ENCODE data around the gene XRRA1. TPM values are rescaled to one million over a fixed set of nuclear protein-coding genes. Genes with fewer than 3 reads are reported as not detected.

XRRA1 gene
- total RNA-seq, 1 experiment from 2014 or later = 23.5 TPM

DNA sequence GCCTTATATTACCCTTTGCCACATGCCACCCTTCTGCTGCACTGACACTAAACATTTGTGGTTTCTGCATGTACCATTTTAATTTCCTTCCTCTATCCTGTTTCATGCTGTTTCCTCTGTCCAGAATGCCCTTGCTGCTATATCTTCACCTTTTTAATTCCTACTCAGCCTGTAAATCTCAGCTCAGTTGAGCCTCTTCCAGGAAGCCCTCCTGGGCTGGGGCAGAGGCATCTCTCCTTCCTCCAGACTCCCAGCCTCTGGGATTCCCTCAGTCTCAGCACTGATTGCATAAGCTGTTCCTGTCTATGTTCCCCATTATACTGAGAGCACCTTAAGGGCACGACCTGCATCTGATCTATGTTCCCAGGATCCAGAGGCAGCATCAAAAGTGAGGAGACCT lies 101.5 kb downstream of the XRRA1 start:
- TF ChIP-seq EZH2 (IDR thresholded peaks at IDR 0.05; ENCODE audit: low read length, unreplicated experiment) (no peak), EZH2phosphoT487 (IDR thresholded peaks at IDR 0.05; ENCODE audit: borderline replicate concordance, low read length) (no peak), CTCF (conservative IDR thresholded peaks at IDR 0.05; ENCODE audit: low read depth, low read length) (no peak)

GRCh38 chr11:74846770-74847169 lies 102.1 kb downstream of the XRRA1 start:
- Histone ChIP-seq H3K9ac (ENCODE audit: low read length) (no peak overlapping the region), H3K9me2 (replicated peaks; ENCODE audit: low read length) (no peaks in the 10 kb centered on the region), H3K4me1 (ENCODE audit: insufficient read depth, low read length) (peaks cover 18% of the 10 kb centered on the region), H3K27me3 (ENCODE audit: low read length) (no peaks in the 10 kb centered on the region), H3F3A (ENCODE audit: low read length, unreplicated experiment) (no peaks in the 10 kb centered on the region), H3K36me3 (ENCODE audit: low read depth, low read length) (peaks cover 36% of the 10 kb centered on the region), H3K27ac (ENCODE audit: low read length) (no peak overlapping the region), H4K20me1 (ENCODE audit: low read length) (no peaks in the 10 kb centered on the region), H2AFZ (ENCODE audit: low read length) (no peak overlapping the region), H3K4me2 (ENCODE audit: low read length) (no peak overlapping the region), H3K4me3 (ENCODE audit: low read length) (no peak overlapping the region), H3K9me3 (ENCODE audit: low read length) (no peaks in the 10 kb centered on the region), H3K79me2 (ENCODE audit: low read length) (no peaks in the 10 kb centered on the region)
- intact Hi-C loops (cut with micrococcal nuclease) = no loop called here
- ChIA-PET CTCF (no interaction called here), POLR2A (ENCODE audit: unreplicated experiment) (no interaction called here)
- DNase-seq (peak; percentile 43), ATAC-seq (no peak)
- TF ChIP-seq CTCF (conservative IDR thresholded peaks at IDR 0.05; ENCODE audit: low read depth, low read length) (no peak), EZH2phosphoT487 (IDR thresholded peaks at IDR 0.05; ENCODE audit: borderline replicate concordance, low read length) (no peak), EZH2 (IDR thresholded peaks at IDR 0.05; ENCODE audit: low read length, unreplicated experiment) (no peak)
- BruUV-seq (replicated peaks) = no TSS peak

More for the DNA sequence above, 101.5 kb downstream of the XRRA1 start:
- DNase-seq = no peak
- ChIA-PET CTCF (no interaction called here), POLR2A (ENCODE audit: unreplicated experiment) (no interaction called here)
- BruUV-seq (replicated peaks) = no TSS peak
- Histone ChIP-seq H3F3A (ENCODE audit: low read length, unreplicated experiment) (no peaks in the 10 kb centered on the region), H3K9ac (ENCODE audit: low read length) (no peak overlapping the region), H3K27ac (ENCODE audit: low read length) (no peak overlapping the region), H3K4me3 (ENCODE audit: low read length) (no peak overlapping the region), H2AFZ (ENCODE audit: low read length) (no peak overlapping the region), H3K9me3 (ENCODE audit: low read length) (no peaks in the 10 kb centered on the region), H3K4me1 (ENCODE audit: insufficient read depth, low read length) (peaks cover 18% of the 10 kb centered on the region), H3K79me2 (ENCODE audit: low read length) (no peaks in the 10 kb centered on the region), H3K4me2 (ENCODE audit: low read length) (no peak overlapping the region), H3K9me2 (replicated peaks; ENCODE audit: low read length) (no peaks in the 10 kb centered on the region), H4K20me1 (ENCODE audit: low read length) (no peaks in the 10 kb centered on the region), H3K36me3 (ENCODE audit: low read depth, low read length) (peaks cover 38% of the 10 kb centered on the region), H3K27me3 (ENCODE audit: low read length) (no peaks in the 10 kb centered on the region)
- intact Hi-C loops (cut with micrococcal nuclease) = no loop called here
- ATAC-seq = no peak

- CTCF ChIA-PET = no interaction called here
- H3K9me3 ChIP-seq (ENCODE audit: low read length) = no peaks in the 10 kb centered on the region
- intact Hi-C loops (cut with micrococcal nuclease) = no loop called here
- H3K4me1 ChIP-seq (ENCODE audit: insufficient read depth, low read length) = peaks cover 18% of the 10 kb centered on the region
- DNase-seq (no peak), ATAC-seq (no peak)
- no peaks in the 10 kb centered on the region for H4K20me1 ChIP-seq (ENCODE audit: low read length)
- no peak overlapping the region for H3K9ac ChIP-seq (ENCODE audit: low read length)
- no TSS peak for BruUV-seq (replicated peaks)
- H3K27me3 ChIP-seq (ENCODE audit: low read length) = no peaks in the 10 kb centered on the region
- H3K9me2 ChIP-seq (replicated peaks; ENCODE audit: low read length) = no peaks in the 10 kb centered on the region
- no peak overlapping the region for H3K4me2 ChIP-seq (ENCODE audit: low read length)
- no peaks in the 10 kb centered on the region for H3K79me2 ChIP-seq (ENCODE audit: low read length)
- H3K4me3 ChIP-seq (ENCODE audit: low read length) = no peak overlapping the region
- POLR2A ChIA-PET (ENCODE audit: unreplicated experiment) = no interaction called here
- no peaks in the 10 kb centered on the region for H3F3A ChIP-seq (ENCODE audit: low read length, unreplicated experiment)
- TF ChIP-seq EZH2phosphoT487 (IDR thresholded peaks at IDR 0.05; ENCODE audit: borderline replicate concordance, low read length) (no peak), EZH2 (IDR thresholded peaks at IDR 0.05; ENCODE audit: low read length, unreplicated experiment) (no peak), CTCF (conservative IDR thresholded peaks at IDR 0.05; ENCODE audit: low read depth, low read length) (no peak)
- H3K36me3 ChIP-seq (ENCODE audit: low read depth, low read length) = peaks cover 31% of the 10 kb centered on the region
- no peak overlapping the region for H2AFZ ChIP-seq (ENCODE audit: low read length)
- H3K27ac ChIP-seq (ENCODE audit: low read length) = no peak overlapping the region
These were observed 102.8 kb downstream of the XRRA1 start for GRCh38 chr11:74845978-74846517.

Data from PC-3 (cell line).